A549 (cell line): ENCODE results near the gene HMG20B. TPM values are rescaled to one million over a fixed set of nuclear protein-coding genes. Genes with fewer than 3 reads are reported as not detected.

ENCODE experiments used
- ATAC-seq, 2 experiments: fragments of 200-7000 bp in 1 of 2; fragments of >200 bp in 1 of 2; cut with Nextera tagmentation in 1 of 2; cut with Tn5 transposase in 1 of 2; 3 replicates each; pipeline versions ENCODE4 v1.8.0 to v1.9.1; 2018 to 2020; ENCODE audit warnings: mild to moderate bottlenecking in 1 of 2, moderate library complexity in 1 of 2
- CTCF ChIA-PET: fragments of 300-600 bp; sonication (Branson Sonifier 250); formaldehyde crosslinking; extraction: SDS; loops from one replicate; lab custom pipeline; 2021; ENCODE audit warnings: antibody characterized with exemption, inconsistent platforms; lab: Yijun Ruan, JAX
- POLR2A ChIA-PET: fragments of 350-600 bp; formaldehyde crosslinking; extraction: SDS; loops from one replicate; lab custom pipeline; 2021; ENCODE audit warnings: antibody characterized with exemption, inconsistent platforms; lab: Yijun Ruan, JAX
- DNase-seq, 2 experiments: peaks; one replicate each; pipeline versions ENCODE4 v3.0.0 to v3.0.0-alpha.2; 2011 to 2016; ENCODE audit warnings: low read depth in 1 of 2, low spot score in 1 of 2
- FAIRE-seq: peaks from 2 replicates; lab custom pipeline; 2011; peaks lifted over from hg19 to GRCh38; lab: Jason Lieb, UNC
- H3K27ac ChIP-seq, 2 experiments: fragments of >200 bp; sonication (Bioruptor Twin); formaldehyde crosslinking; 3 replicates each; pipeline ENCODE4 v1.5.1; 2016 to 2017
- H3K4me1 ChIP-seq: fragments of >200 bp; sonication (Bioruptor Twin); formaldehyde crosslinking; 3 replicates; pipeline ENCODE4 v1.6.1; 2016
- H3K4me2 ChIP-seq: fragments of >200 bp; sonication (Bioruptor Twin); formaldehyde crosslinking; 3 replicates; pipeline ENCODE4 v1.6.1; 2016
- H3K4me3 ChIP-seq: fragments of >200 bp; sonication (Bioruptor Twin); formaldehyde crosslinking; 3 replicates; pipeline ENCODE4 v1.5.1; 2016
- H3K9me3 ChIP-seq: fragments of >200 bp; sonication (Bioruptor Twin); formaldehyde crosslinking; 3 replicates; pipeline ENCODE4 v1.6.1; 2016
- ATOH8 ChIP-seq: fragments of 250-450 bp; sonication (Bioruptor Pico); IDR thresholded peaks from 2 replicates; pipeline ENCODE4 v1.5.0; 2020; ENCODE audit warnings: low read depth, mild to moderate bottlenecking, moderate library complexity
- CHD4 ChIP-seq: fragments of 200-600 bp; sonication (generic); IDR thresholded peaks from 2 replicates; pipeline ENCODE4 v1.6.1; 2016; ENCODE audit warnings: antibody characterized with exemption, mild to moderate bottlenecking, borderline replicate concordance
- CTCF ChIP-seq: fragments of >200 bp; sonication (Bioruptor Twin); formaldehyde crosslinking; IDR thresholded peaks from 3 replicates; pipeline ENCODE4 v1.5.1; 2016
- E2F6 ChIP-seq: IDR thresholded peaks from 2 replicates; pipeline ENCODE4 v1.6.1; 2012; ENCODE audit warnings: low read depth, borderline replicate concordance
- EP300 ChIP-seq, 2 experiments: fragments of >200 bp; sonication (Bioruptor Twin); formaldehyde crosslinking; IDR thresholded peaks; 2 replicates in 1 of 2; 3 replicates in 1 of 2; pipeline ENCODE4 v1.6.1; 2016 to 2017
- KDM1A ChIP-seq: fragments of 200-600 bp; sonication (generic); IDR thresholded peaks from 2 replicates; pipeline ENCODE4 v1.6.1; 2016; ENCODE audit warnings: low read depth, mild to moderate bottlenecking
- POLR2AphosphoS2 ChIP-seq: conservative IDR thresholded peaks from 2 replicates; pipeline ENCODE4 v1.6.1; 2012; ENCODE audit warnings: low read length, improper control_type of control experiment, inconsistent platforms
- RFX5 ChIP-seq: fragments of 450-650 bp; IDR thresholded peaks from 2 replicates; pipeline ENCODE4 v1.7.1; 2014; ENCODE audit warnings: antibody characterized with exemption, mild to moderate bottlenecking, moderate library complexity
- ZNF302 ChIP-seq: fragments of 250-450 bp; sonication (Bioruptor Pico); IDR thresholded peaks from 2 replicates; pipeline ENCODE4 v1.9.0; 2021; ENCODE audit warnings: inconsistent platforms, mild to moderate bottlenecking, moderate library complexity
- WGBS: methylation state at CpG from one replicate; pipeline ENCODE4 v1.1.6; 2017; ENCODE audit errors: missing lambda C conversion rate; 5-methylcytosine and 5-hydroxymethylcytosine counted together
- polyA plus RNA-seq, 4 experiments: library from polyadenylated mRNA; depleted of rRNA in 3 of 4; stranded (reverse); fragments of >200 nt; fragmentation: RNase III in 1 of 4; extraction: RNeasy Plus Mini Kit Qiagen cat#74134 plus additional on column Dnase treatment in 1 of 4; gene quantifications; 2 replicates in 3 of 4; 3 replicates in 1 of 4; pipeline ENCODE4 v1.2.3, GENCODE V29; 2011 to 2017

HMG20B gene
- polyA plus RNA-seq, 2 of the 4 experiments (the other 2 are of a cell fraction), result 24.2 to 47.1 TPM

- CTCF ChIA-PET, result interaction anchor here (0.5 to 1.6 kb wide), 4 partner anchors 19 to 927 kb away, joined by 3 to 6 read pairs (median 4); no protein-coding TSS in a partner anchor
- POLR2A ChIA-PET, result no interaction called here
- no peak overlapping the region for H3K4me2 ChIP-seq
- TF ChIP-seq POLR2AphosphoS2, result peak; percentile 69; the same call in 1 of the 2 replicates
- TF ChIP-seq E2F6, result no peak
- no peak for TF ChIP-seq EP300 (IDR thresholded peaks at IDR 0.05)
- TF ChIP-seq, all 56 proteins: peak for 1
- ATAC-seq (peak; percentile 19 to 38; a peak in 5 of 6 replicates), DNase-seq (peak in 1 of 2 experiments; percentile 39), FAIRE-seq (no peak)
- H3K27ac ChIP-seq, result peak overlapping the region in 1 of 2 experiments; percentile 8; a peak in 1 of 6 replicates
- H3K4me3 ChIP-seq, result no peak overlapping the region
- no peaks in the 10 kb centered on the region for H3K4me1 ChIP-seq
- WGBS, result 80% methylated on average over 16 of the region's 22 CpGs
- H3K9me3 ChIP-seq, result no peaks in the 10 kb centered on the region
These were observed 35.1 kb upstream of the HMG20B start for GRCh38 chr19:3537438-3538240.

- H3K9me3 ChIP-seq, result no peaks in the 10 kb centered on the region
- CTCF ChIA-PET, result interaction anchor here (0.5 to 1.5 kb wide), 2 partner anchors 37 to 58 kb away, joined by 3 to 6 read pairs; no protein-coding TSS in a partner anchor
- no peak overlapping the region for H3K4me3 ChIP-seq
- POLR2A ChIA-PET, result no interaction called here
- no peak for DNase-seq
- H3K4me2 ChIP-seq, result no peak overlapping the region
- WGBS, result 88% methylated on average over 11 of the region's 25 CpGs
- ATAC-seq, result peak; percentile 11 to 14; a peak in 4 of 6 replicates
- FAIRE-seq, result no peak
- no peak overlapping the region for H3K27ac ChIP-seq
- no peaks in the 10 kb centered on the region for H3K4me1 ChIP-seq
- TF ChIP-seq ZNF302 (CRISPR knock-in tag) (no peak), POLR2AphosphoS2 (0 out of 2 replicates have a peak, but pooled peaks have one; percentile 35)
These were observed 34.4 kb upstream of the HMG20B start for GRCh38 chr19:3538258-3538929.

GRCh38 chr19:3538965-3539755 is 33.6 kb upstream of the HMG20B start, which contains the start of gene TEKTIP1:
Gene TEKTIP1, plus strand, starts transcription at chr19:3539174. Its CDS starts 4 bp downstream, at chr19:3539178.
- H3K9me3 ChIP-seq, result no peaks in the 10 kb centered on the region
- H3K27ac ChIP-seq, result 0 out of 6 replicates have a peak within 1 kb of the TSS, but pooled peaks of 1 of the 2 experiments have one; percentile 8
- H3K4me3 ChIP-seq, result no peak within 1 kb of the TSS
- POLR2A ChIA-PET, result no interaction called here
- H3K4me1 ChIP-seq, result no peaks in the 10 kb centered on the region
- no peak within 1 kb of the TSS for H3K4me2 ChIP-seq
- FAIRE-seq (no peak), DNase-seq (peak in 1 of 2 experiments; percentile 45), ATAC-seq (peak; percentile 16 to 30; a peak in 5 of 6 replicates)
- 87% methylated on average over 10 of the region's 28 CpGs for WGBS
- TF ChIP-seq POLR2AphosphoS2 (0 out of 2 replicates have a peak, but pooled peaks have one; percentile 33), CHD4 (no peak)
- CTCF ChIA-PET, result interaction anchor here (0.5 to 1.5 kb wide), 2 partner anchors 36 to 57 kb away, joined by 3 to 6 read pairs; no protein-coding TSS in a partner anchor

- ChIA-PET CTCF (interaction anchor here (0.6 to 2.8 kb wide), 3 partner anchors 17 to 81 kb away, joined by 3 to 11 read pairs (median 5); partner anchors contain the start of gene MFSD12), POLR2A (no interaction called here)
- ATAC-seq, result no peak
- no peak for TF ChIP-seq CTCF
- no peak for TF ChIP-seq ATOH8 (CRISPR knock-in tag)
- TF ChIP-seq RFX5, result no peak
- peak; percentile 65; the same call in 1 of the 2 replicates for TF ChIP-seq KDM1A
- WGBS, result 84% methylated on average over 1 of the region's 1 CpG
- H3K4me2 ChIP-seq, result no peak overlapping the region
- FAIRE-seq, result no peak
- H3K4me1 ChIP-seq, result no peaks in the 10 kb centered on the region
- no peak overlapping the region for H3K27ac ChIP-seq
- no peak for DNase-seq
- H3K9me3 ChIP-seq, result no peaks in the 10 kb centered on the region
- H3K4me3 ChIP-seq, result no peak overlapping the region
These were observed 33.0 kb upstream of the HMG20B start for GRCh38 chr19:3539756-3540118.
